Astrocyte (in vitro differentiated cells and primary cell): ENCODE measurements around the gene CEACAM3. TPM values are rescaled to one million over a fixed set of nuclear protein-coding genes. Genes with fewer than 3 reads are reported as not detected.
A peak's percentile ranks its signal among the peaks of the same experiment; 100 is the strongest.
"Not testable (repeated sequence)": the region's sequence is repeated elsewhere in the genome, so short reads cannot be mapped to it uniquely, and the experiment has no call there.

Source experiments
- DNase-seq: peaks from one replicate; pipeline ENCODE4 v3.0.0-alpha.2; 2010; ENCODE audit warnings: low read depth
- FAIRE-seq: peaks from 2 replicates; lab custom pipeline; 2011; peaks lifted over from hg19 to GRCh38; lab: Jason Lieb, UNC
- H2AFZ ChIP-seq: 2 replicates; pipeline ENCODE4 v1.6.0; 2012; ENCODE audit warnings: low read depth, low read length, inconsistent platforms
- H3K27ac ChIP-seq: 2 replicates; pipeline ENCODE4 v1.5.1; 2011; ENCODE audit warnings: low read depth, low read length, inconsistent platforms
- H3K27me3 ChIP-seq: 2 replicates; pipeline ENCODE4 v1.6.0; 2011; ENCODE audit warnings: low read length, inconsistent platforms; ENCODE audit not compliant: insufficient read depth
- H3K36me3 ChIP-seq: 2 replicates; pipeline ENCODE4 v1.5.1; 2011; ENCODE audit warnings: low read length, inconsistent platforms; ENCODE audit not compliant: insufficient read depth
- H3K4me1 ChIP-seq: 2 replicates; pipeline ENCODE4 v1.5.1; 2011; ENCODE audit warnings: low read length, inconsistent platforms; ENCODE audit not compliant: insufficient read depth
- H3K4me2 ChIP-seq: 2 replicates; pipeline ENCODE4 v1.6.0; 2012; ENCODE audit warnings: low read length, inconsistent platforms
- H3K4me3 ChIP-seq: 2 replicates; pipeline ENCODE4 v1.5.1; 2011; ENCODE audit warnings: low read depth, mild to moderate bottlenecking, low read length, inconsistent platforms; ENCODE audit not compliant: insufficient read depth
- H3K79me2 ChIP-seq: 2 replicates; pipeline ENCODE4 v1.6.0; 2012; ENCODE audit warnings: mild to moderate bottlenecking, low read length, inconsistent platforms; ENCODE audit not compliant: insufficient read depth
- H3K9ac ChIP-seq: 2 replicates; pipeline ENCODE4 v1.6.0; 2012; ENCODE audit warnings: mild to moderate bottlenecking, low read length, inconsistent platforms
- H3K9me3 ChIP-seq: 2 replicates; pipeline ENCODE4 v1.5.1; 2012; ENCODE audit warnings: low read depth, mild to moderate bottlenecking, low read length, inconsistent platforms; ENCODE audit not compliant: insufficient read depth
- H4K20me1 ChIP-seq: 2 replicates; pipeline ENCODE4 v1.6.0; 2012; ENCODE audit warnings: low read length, inconsistent platforms; ENCODE audit not compliant: insufficient read depth
- H3K27ac Mint-ChIP-seq: one replicate; pipeline ENCODE4 v1.8.0; 2021; ENCODE audit warnings: mild to moderate bottlenecking, mixed read lengths; ENCODE audit not compliant: unreplicated experiment
- H3K27me3 Mint-ChIP-seq: one replicate; pipeline ENCODE4 v1.8.0; 2021; ENCODE audit warnings: low read depth, mixed read lengths; ENCODE audit not compliant: unreplicated experiment
- H3K36me3 Mint-ChIP-seq: one replicate; pipeline ENCODE4 v1.8.0; 2021; ENCODE audit warnings: low read depth, mixed read lengths; ENCODE audit not compliant: unreplicated experiment
- H3K4me1 Mint-ChIP-seq: one replicate; pipeline ENCODE4 v1.8.0; 2021; ENCODE audit warnings: low read depth, mixed read lengths; ENCODE audit not compliant: unreplicated experiment
- H3K4me3 Mint-ChIP-seq: one replicate; pipeline ENCODE4 v1.8.0; 2021; ENCODE audit warnings: mild to moderate bottlenecking, moderate library complexity, mixed read lengths; ENCODE audit not compliant: unreplicated experiment
- H3K9me3 Mint-ChIP-seq: one replicate; pipeline ENCODE4 v1.8.0; 2021; ENCODE audit warnings: mild to moderate bottlenecking, mixed read lengths; ENCODE audit not compliant: unreplicated experiment
- EZH2 ChIP-seq: IDR thresholded peaks from 2 replicates; pipeline ENCODE4 v1.6.1; 2012; ENCODE audit warnings: mild to moderate bottlenecking, low read length, inconsistent platforms; ENCODE audit not compliant: insufficient read depth
- total RNA-seq: library from RNA; stranded (reverse); gene quantifications from 2 replicates; pipeline ENCODE4 v1.2.1, GENCODE V29; 2021
- TF ChIP-seq, protein P1 (sequence below): IDR thresholded peaks from 2 replicates; pipeline ENCODE4 v1.5.1; 2011; ENCODE audit warnings: low read depth, mild to moderate bottlenecking, inconsistent platforms, low read length, moderate library complexity; ENCODE audit not compliant: insufficient read depth

The CEACAM3 gene
- total RNA-seq, 1 donor from 2014 or later, result not detected

DNA sequence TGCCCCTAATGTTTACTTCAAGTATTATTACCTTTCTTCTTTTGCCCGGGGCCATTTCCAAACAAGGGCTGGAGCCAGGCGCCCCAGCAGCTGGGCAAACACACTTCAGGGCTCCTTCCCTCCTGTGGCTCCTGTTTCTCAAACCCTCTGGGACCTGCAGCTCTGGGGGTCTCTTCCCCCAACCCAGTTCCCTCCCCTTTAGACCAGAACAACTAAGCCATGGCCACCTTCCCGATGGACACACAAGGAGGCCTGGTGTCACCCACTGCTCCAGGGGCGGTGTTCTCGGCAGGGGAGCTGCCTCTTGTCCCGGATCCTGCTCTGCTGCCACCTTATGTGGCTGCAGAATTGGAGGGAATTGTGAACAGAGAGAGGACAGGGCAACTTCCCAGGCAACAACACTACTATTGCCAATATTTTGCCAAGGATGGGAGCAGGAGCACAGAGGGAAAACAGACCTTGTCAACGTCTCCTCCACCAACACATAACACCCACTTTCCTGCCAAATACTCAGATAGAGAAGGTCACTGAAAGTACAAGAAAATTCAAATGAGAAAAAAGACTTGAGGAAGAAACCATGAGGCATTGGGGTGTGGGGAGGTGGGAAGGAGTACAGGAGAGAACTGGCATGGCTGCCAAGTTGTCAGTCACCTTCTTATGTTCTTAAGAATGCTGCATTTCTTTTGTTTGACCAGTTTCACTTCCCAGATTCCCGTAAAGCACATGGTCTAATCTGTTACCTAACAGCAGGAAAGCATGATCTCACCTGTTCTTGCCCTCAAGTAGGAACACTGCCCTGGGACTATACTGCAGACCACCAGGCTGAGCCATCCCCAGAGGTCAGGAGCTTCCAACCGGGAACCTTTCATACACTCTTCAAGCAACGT, 45.9 kb upstream of the CEACAM3 start:
- not testable (repeated sequence) for H3K9me3 ChIP-seq, H3K27ac ChIP-seq, DNase-seq, H3K4me2 ChIP-seq, H4K20me1 ChIP-seq, H3K27me3 ChIP-seq, H2AFZ ChIP-seq, H3K4me3 Mint-ChIP-seq, H3K4me1 ChIP-seq, H3K9ac ChIP-seq, H3K9me3 Mint-ChIP-seq, H3K4me3 ChIP-seq, H3K36me3 ChIP-seq, FAIRE-seq, H3K79me2 ChIP-seq, H3K36me3 Mint-ChIP-seq, H3K4me1 Mint-ChIP-seq, H3K27ac Mint-ChIP-seq
- H3K27me3 Mint-ChIP-seq, result peaks cover 73% of the 10 kb centered on the region

GRCh38 chr19:41753159-41753558, 43.2 kb upstream of the CEACAM3 start:
- Histone ChIP-seq H3K27ac (no peak overlapping the region), H3K9ac (no peak overlapping the region), H3K27me3 (no peaks in the 10 kb centered on the region), H3K9me3 (no peaks in the 10 kb centered on the region), H3K4me3 (no peak overlapping the region), H4K20me1 (no peaks in the 10 kb centered on the region), H3K36me3 (no peaks in the 10 kb centered on the region), H3K4me1 (no peaks in the 10 kb centered on the region), H3K79me2 (no peaks in the 10 kb centered on the region), H2AFZ (no peak overlapping the region), H3K4me2 (no peak overlapping the region)
- Mint-ChIP-seq H3K27ac (no peak overlapping the region), H3K4me3 (no peak overlapping the region), H3K36me3 (no peaks in the 10 kb centered on the region), H3K4me1 (no peaks in the 10 kb centered on the region), H3K27me3 (peaks cover 56% of the 10 kb centered on the region), H3K9me3 (no peaks in the 10 kb centered on the region)
- TF ChIP-seq, protein P1, sequence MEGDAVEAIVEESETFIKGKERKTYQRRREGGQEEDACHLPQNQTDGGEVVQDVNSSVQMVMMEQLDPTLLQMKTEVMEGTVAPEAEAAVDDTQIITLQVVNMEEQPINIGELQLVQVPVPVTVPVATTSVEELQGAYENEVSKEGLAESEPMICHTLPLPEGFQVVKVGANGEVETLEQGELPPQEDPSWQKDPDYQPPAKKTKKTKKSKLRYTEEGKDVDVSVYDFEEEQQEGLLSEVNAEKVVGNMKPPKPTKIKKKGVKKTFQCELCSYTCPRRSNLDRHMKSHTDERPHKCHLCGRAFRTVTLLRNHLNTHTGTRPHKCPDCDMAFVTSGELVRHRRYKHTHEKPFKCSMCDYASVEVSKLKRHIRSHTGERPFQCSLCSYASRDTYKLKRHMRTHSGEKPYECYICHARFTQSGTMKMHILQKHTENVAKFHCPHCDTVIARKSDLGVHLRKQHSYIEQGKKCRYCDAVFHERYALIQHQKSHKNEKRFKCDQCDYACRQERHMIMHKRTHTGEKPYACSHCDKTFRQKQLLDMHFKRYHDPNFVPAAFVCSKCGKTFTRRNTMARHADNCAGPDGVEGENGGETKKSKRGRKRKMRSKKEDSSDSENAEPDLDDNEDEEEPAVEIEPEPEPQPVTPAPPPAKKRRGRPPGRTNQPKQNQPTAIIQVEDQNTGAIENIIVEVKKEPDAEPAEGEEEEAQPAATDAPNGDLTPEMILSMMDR, result peak; percentile 49
- no peak for TF ChIP-seq EZH2
- no peak for DNase-seq
- FAIRE-seq, result no peak

DNA sequence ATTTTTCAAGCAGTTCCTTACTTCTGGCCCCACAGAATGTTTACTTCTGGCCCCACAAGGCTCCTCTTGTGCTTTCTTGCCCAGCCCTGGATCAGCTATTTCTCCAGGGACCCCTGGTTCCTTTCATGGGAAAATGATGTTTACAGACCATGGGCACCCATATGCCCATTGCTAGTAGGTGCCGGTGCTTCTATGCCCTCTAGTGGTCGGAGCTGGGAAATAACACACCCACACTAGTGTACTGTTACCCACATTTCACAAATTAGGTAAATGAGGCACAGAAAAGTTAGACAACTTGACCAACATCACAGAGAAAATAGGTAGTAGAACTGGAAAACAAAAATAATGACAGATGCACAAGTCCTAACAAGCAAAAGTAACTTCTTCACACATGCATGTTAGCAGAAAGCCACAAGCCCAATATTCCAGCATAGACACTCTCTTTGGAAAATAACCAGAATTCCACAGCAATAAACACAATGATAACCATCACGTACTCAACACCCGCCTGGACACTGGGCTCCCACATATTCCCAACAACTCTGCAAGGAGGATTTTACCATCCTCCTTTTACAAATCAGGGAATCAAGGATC, 42.4 kb upstream of the CEACAM3 start:
- Mint-ChIP-seq H3K4me1 (no peaks in the 10 kb centered on the region), H3K27ac (no peak overlapping the region), H3K4me3 (no peak overlapping the region), H3K27me3 (peaks cover 56% of the 10 kb centered on the region), H3K9me3 (no peaks in the 10 kb centered on the region), H3K36me3 (no peaks in the 10 kb centered on the region)
- Histone ChIP-seq H3K27ac (no peak overlapping the region), H3K4me2 (no peak overlapping the region), H3K4me3 (no peak overlapping the region), H3K9ac (no peak overlapping the region), H3K79me2 (no peaks in the 10 kb centered on the region), H4K20me1 (no peaks in the 10 kb centered on the region), H3K27me3 (no peaks in the 10 kb centered on the region), H3K9me3 (no peaks in the 10 kb centered on the region), H2AFZ (no peak overlapping the region), H3K36me3 (no peaks in the 10 kb centered on the region), H3K4me1 (no peaks in the 10 kb centered on the region)
- TF ChIP-seq, protein P1, result peak; percentile 62
- TF ChIP-seq EZH2, result no peak
- no peak for FAIRE-seq
- no peak for DNase-seq
